H9 (cell line): ENCODE results near the gene VCAN. TPM values are rescaled to one million over a fixed set of nuclear protein-coding genes. Genes with fewer than 3 reads are reported as not detected.
A peak's percentile ranks its signal among the peaks of the same experiment; 100 is the strongest.

Source experiments
- DNase-seq: peaks from one replicate; pipeline ENCODE4 v3.0.0-alpha.2; 2017
- H2AFZ ChIP-seq: one replicate; pipeline ENCODE4 v1.6.1; 2013; ENCODE audit warnings: mild to moderate bottlenecking, low read length, control low read depth, moderate library complexity
- H2AK5ac ChIP-seq: 2 replicates; pipeline ENCODE4 v1.6.1; 2013; ENCODE audit warnings: low read length, control low read depth, mixed read lengths; ENCODE audit not compliant: insufficient read length
- H2BK120ac ChIP-seq: one replicate; pipeline ENCODE4 v1.6.1; 2013; ENCODE audit warnings: low read depth, mild to moderate bottlenecking, low read length, control low read depth, inconsistent platforms; ENCODE audit not compliant: poor library complexity, severe bottlenecking
- H2BK12ac ChIP-seq: 2 replicates; pipeline ENCODE4 v1.6.1; 2013; ENCODE audit warnings: low read length, control low read depth, mixed read lengths, low read depth; ENCODE audit not compliant: insufficient read length
- H2BK15ac ChIP-seq: 2 replicates; pipeline ENCODE4 v1.6.1; 2013; ENCODE audit warnings: low read depth, low read length, control low read depth
- H2BK20ac ChIP-seq: one replicate; pipeline ENCODE4 v1.6.1; 2013; ENCODE audit warnings: low read depth, mild to moderate bottlenecking, low read length, control low read depth, inconsistent platforms; ENCODE audit not compliant: poor library complexity, severe bottlenecking
- H2BK5ac ChIP-seq: 2 replicates; pipeline ENCODE4 v1.6.1; 2013; ENCODE audit warnings: low read length, control low read depth, mixed read lengths; ENCODE audit not compliant: insufficient read length
- H3K14ac ChIP-seq: 2 replicates; pipeline ENCODE4 v1.6.1; 2013; ENCODE audit warnings: low read length, control low read depth; ENCODE audit not compliant: insufficient read depth
- H3K18ac ChIP-seq: 2 replicates; pipeline ENCODE4 v1.6.1; 2013; ENCODE audit warnings: low read depth, mild to moderate bottlenecking, mixed read lengths, low read length, control low read depth; ENCODE audit not compliant: insufficient read length
- H3K23ac ChIP-seq: 2 replicates; pipeline ENCODE4 v1.6.1; 2013; ENCODE audit warnings: low read length, control low read depth, mixed read lengths, low read depth; ENCODE audit not compliant: insufficient read length
- H3K23me2 ChIP-seq: 2 replicates; pipeline ENCODE4 v1.6.1; 2013; ENCODE audit warnings: low read depth, mild to moderate bottlenecking, mixed read lengths, low read length, control low read depth; ENCODE audit not compliant: insufficient read length, poor library complexity, severe bottlenecking
- H3K27ac ChIP-seq: 2 replicates; pipeline ENCODE4 v1.5.1; 2013; ENCODE audit warnings: low read length, control low read depth, mixed read lengths, low read depth; ENCODE audit not compliant: insufficient read length
- H3K27me3 ChIP-seq: 2 replicates; pipeline ENCODE4 v1.6.1; 2013; ENCODE audit warnings: low read length, control low read depth, inconsistent platforms; ENCODE audit not compliant: insufficient read depth
- H3K4ac ChIP-seq: 2 replicates; pipeline ENCODE4 v1.6.1; 2013; ENCODE audit warnings: low read depth, mild to moderate bottlenecking, control low read depth, inconsistent platforms, low read length, moderate library complexity
- H3K4me1 ChIP-seq: 2 replicates; pipeline ENCODE4 v1.6.1; 2013; ENCODE audit warnings: low read length, control low read depth, inconsistent platforms; ENCODE audit not compliant: insufficient read depth
- H3K4me2 ChIP-seq: 2 replicates; pipeline ENCODE4 v1.6.1; 2013; ENCODE audit warnings: low read length, control low read depth, mixed read lengths; ENCODE audit not compliant: insufficient read length, insufficient read depth
- H3K56ac ChIP-seq: 2 replicates; pipeline ENCODE4 v1.6.1; 2013; ENCODE audit warnings: low read depth, mild to moderate bottlenecking, mixed read lengths, low read length, control low read depth; ENCODE audit not compliant: insufficient read length
- H3K79me1 ChIP-seq: 2 replicates; pipeline ENCODE4 v1.6.1; 2013; ENCODE audit warnings: low read depth, mild to moderate bottlenecking, moderate library complexity, low read length, control low read depth, inconsistent platforms; ENCODE audit not compliant: insufficient read depth, poor library complexity, severe bottlenecking
- H3K79me2 ChIP-seq: 2 replicates; pipeline ENCODE4 v1.6.1; 2013; ENCODE audit warnings: low read length, control low read depth, inconsistent platforms; ENCODE audit not compliant: insufficient read depth
- H3K9ac ChIP-seq: 2 replicates; pipeline ENCODE4 v1.6.1; 2013; ENCODE audit warnings: low read length, control low read depth, mixed read lengths; ENCODE audit not compliant: insufficient read length; ENCODE audit errors: extremely low read depth
- H3K9me3 ChIP-seq: one replicate; pipeline ENCODE4 v1.6.1; 2013; ENCODE audit warnings: low read depth, low read length, inconsistent platforms; ENCODE audit not compliant: control insufficient read depth
- H3T11ph ChIP-seq: one replicate; pipeline ENCODE4 v1.6.1; 2013; ENCODE audit warnings: mild to moderate bottlenecking, low read length, control low read depth, inconsistent platforms
- H4K20me1 ChIP-seq: one replicate; pipeline ENCODE4 v1.6.1; 2013; ENCODE audit not compliant: control insufficient read depth, insufficient read length, insufficient read depth
- H4K5ac ChIP-seq: 2 replicates; pipeline ENCODE4 v1.6.1; 2013; ENCODE audit warnings: low read depth, mild to moderate bottlenecking, mixed read lengths, low read length, control low read depth; ENCODE audit not compliant: insufficient read length
- H4K8ac ChIP-seq: replicated peaks from 2 replicates; pipeline ENCODE4 v1.6.1; 2013; ENCODE audit warnings: low read length, control low read depth, mixed read lengths, low read depth; ENCODE audit not compliant: insufficient read length
- H4K91ac ChIP-seq: 2 replicates; pipeline ENCODE4 v1.6.1; 2013; ENCODE audit warnings: low read depth, mild to moderate bottlenecking, moderate library complexity, mixed read lengths, low read length, control low read depth; ENCODE audit not compliant: insufficient read length
- H3K27ac Mint-ChIP-seq, 3 experiments: 2 replicates in 2 of 3; 3 replicates in 1 of 3; pipeline ENCODE4 v1.8.0; 2020 to 2021; ENCODE audit warnings: mixed read lengths in 3 of 3, mild to moderate bottlenecking in 1 of 3, moderate library complexity in 1 of 3
- H3K27me3 Mint-ChIP-seq: 2 replicates; pipeline ENCODE4 v1.8.0; 2021; ENCODE audit warnings: low read depth, mild to moderate bottlenecking, moderate library complexity, mixed read lengths
- H3K36me3 Mint-ChIP-seq, 3 experiments: 2 replicates in 2 of 3; 3 replicates in 1 of 3; pipeline ENCODE4 v1.8.0; 2020 to 2021; ENCODE audit warnings: low read depth in 3 of 3, mixed read lengths in 3 of 3; ENCODE audit not compliant: insufficient read depth in 1 of 3
- H3K4me1 Mint-ChIP-seq, 2 experiments: 2 replicates each; pipeline ENCODE4 v1.8.0; 2020; ENCODE audit warnings: mixed read lengths in 2 of 2
- H3K4me3 Mint-ChIP-seq, 2 experiments: 2 replicates in 1 of 2; 3 replicates in 1 of 2; pipeline ENCODE4 v1.8.0; 2020 to 2021; ENCODE audit warnings: mild to moderate bottlenecking in 2 of 2, mixed read lengths in 2 of 2, moderate library complexity in 1 of 2
- H3K9me3 Mint-ChIP-seq, 2 experiments: 2 replicates in 1 of 2; 3 replicates in 1 of 2; pipeline ENCODE4 v1.8.0; 2020; ENCODE audit warnings: mild to moderate bottlenecking in 2 of 2, mixed read lengths in 2 of 2, moderate library complexity in 1 of 2
- WGBS: extraction: QIAGEN DNeasy Blood & Tissue Kit; methylation state at CpG from one replicate; pipeline ENCODE4 v1.1.7; 2013; ENCODE audit warnings: missing lambda C conversion rate, low lambda C conversion rate, mixed read lengths; ENCODE audit not compliant: insufficient read length; ENCODE audit errors: extremely low coverage; 5-methylcytosine and 5-hydroxymethylcytosine counted together
- total RNA-seq: library from RNA; stranded (reverse); gene quantifications from 2 replicates; pipeline ENCODE4 v1.2.1, GENCODE V29; 2021
- TF ChIP-seq, protein P1 (sequence below): fragments of 200-600 bp; sonication (generic); conservative IDR thresholded peaks from 3 replicates; pipeline ENCODE4 v1.8.0; 2021; ENCODE audit warnings: antibody characterized with exemption, mild to moderate bottlenecking

VCAN gene
- total RNA-seq, 1 experiment from 2014 or later: 278 TPM

DNA sequence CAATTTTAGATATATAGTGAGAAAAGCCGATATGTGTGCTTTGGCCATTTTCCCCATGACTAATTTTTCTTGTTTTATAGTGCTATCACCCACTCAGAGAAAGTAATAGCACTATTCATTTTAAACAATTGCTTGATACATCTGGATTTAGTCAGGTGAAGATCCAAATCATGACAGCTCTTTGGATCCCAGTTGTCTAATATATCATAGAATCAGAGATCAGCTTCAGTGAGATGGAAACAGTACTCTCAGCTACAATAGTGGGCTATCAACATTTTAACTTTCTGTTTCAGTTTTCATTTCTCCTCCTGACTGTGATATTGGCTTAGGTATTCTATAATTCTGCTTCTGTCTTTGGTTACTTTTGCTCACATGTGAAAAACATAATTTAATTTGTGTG, 38.7 kb downstream of the VCAN start:
- Histone ChIP-seq H3K27me3 (no peaks in the 10 kb centered on the region), H3K56ac (no peak overlapping the region), H2BK5ac (no peak overlapping the region), H4K91ac (no peak overlapping the region), H3K27ac (no peak overlapping the region), H3K79me2 (peaks cover 2% of the 10 kb centered on the region; the same call in 1 of the 2 replicates), H3K9ac (no peak overlapping the region), H2AK5ac (no peak overlapping the region), H3K18ac (no peak overlapping the region), H3K23me2 (no peaks in the 10 kb centered on the region), H2AFZ (no peak overlapping the region), H2BK12ac (no peak overlapping the region), H3T11ph (no peak overlapping the region), H3K4me1 (no peaks in the 10 kb centered on the region), H4K5ac (no peak overlapping the region), H3K14ac (no peak overlapping the region), H4K20me1 (no peaks in the 10 kb centered on the region), H3K4ac (no peak overlapping the region), H3K9me3 (peaks cover 6% of the 10 kb centered on the region), H2BK20ac (no peak overlapping the region), H2BK120ac (no peak overlapping the region), H3K23ac (no peak overlapping the region), H2BK15ac (no peak overlapping the region), H3K79me1 (no peaks in the 10 kb centered on the region), H3K4me2 (no peak overlapping the region), H4K8ac (no peak overlapping the region)
- no peaks in the 10 kb centered on the region for H3K27me3 Mint-ChIP-seq
- H3K4me1 Mint-ChIP-seq: peaks cover 0 to 5% of the 10 kb centered on the region in 2 experiments; a peak in 1 of 4 replicates
- no peak overlapping the region for H3K4me3 Mint-ChIP-seq
- TF ChIP-seq, protein P1, sequence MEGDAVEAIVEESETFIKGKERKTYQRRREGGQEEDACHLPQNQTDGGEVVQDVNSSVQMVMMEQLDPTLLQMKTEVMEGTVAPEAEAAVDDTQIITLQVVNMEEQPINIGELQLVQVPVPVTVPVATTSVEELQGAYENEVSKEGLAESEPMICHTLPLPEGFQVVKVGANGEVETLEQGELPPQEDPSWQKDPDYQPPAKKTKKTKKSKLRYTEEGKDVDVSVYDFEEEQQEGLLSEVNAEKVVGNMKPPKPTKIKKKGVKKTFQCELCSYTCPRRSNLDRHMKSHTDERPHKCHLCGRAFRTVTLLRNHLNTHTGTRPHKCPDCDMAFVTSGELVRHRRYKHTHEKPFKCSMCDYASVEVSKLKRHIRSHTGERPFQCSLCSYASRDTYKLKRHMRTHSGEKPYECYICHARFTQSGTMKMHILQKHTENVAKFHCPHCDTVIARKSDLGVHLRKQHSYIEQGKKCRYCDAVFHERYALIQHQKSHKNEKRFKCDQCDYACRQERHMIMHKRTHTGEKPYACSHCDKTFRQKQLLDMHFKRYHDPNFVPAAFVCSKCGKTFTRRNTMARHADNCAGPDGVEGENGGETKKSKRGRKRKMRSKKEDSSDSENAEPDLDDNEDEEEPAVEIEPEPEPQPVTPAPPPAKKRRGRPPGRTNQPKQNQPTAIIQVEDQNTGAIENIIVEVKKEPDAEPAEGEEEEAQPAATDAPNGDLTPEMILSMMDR: no peak
- peaks cover 26 to 76% (median 36%) of the 10 kb centered on the region in 3 experiments for H3K36me3 Mint-ChIP-seq
- peak overlapping the region in 1 of 3 experiments; percentile 70; a peak in 1 of 7 replicates for H3K27ac Mint-ChIP-seq
- DNase-seq: no peak
- no CpG with 5 or more reads among the region's 1 CpG for WGBS
- H3K9me3 Mint-ChIP-seq: peaks cover 12% of the 10 kb centered on the region in 2 experiments
